HTR-8/SVneo (cell line): ENCODE measurements around the gene LHX2.

Source experiments
- DNase-seq: peaks from one replicate; pipeline ENCODE4 v3.0.0; 2011; ENCODE audit warnings: low spot score, mixed read lengths; ENCODE audit not compliant: insufficient read length
- FAIRE-seq: peaks from 2 replicates; lab custom pipeline; 2011; peaks lifted over from hg19 to GRCh38; lab: Jason Lieb, UNC

The LHX2 gene

GRCh38 chr9:124010665-124011321 lies 775 bp upstream of the LHX2 start:
- DNase-seq, result no peak
- FAIRE-seq, result no peak

- FAIRE-seq, result no peak
- DNase-seq, result no peak
These were observed 1.1 kb downstream of the LHX2 start for GRCh38 chr9:124012368-124013301.

- FAIRE-seq (no peak), DNase-seq (no peak)
These were observed 2.0 kb downstream of the LHX2 start for GRCh38 chr9:124013309-124014210.

- FAIRE-seq, result no peak
- no peak for DNase-seq
These were observed 2.8 kb downstream of the LHX2 start for GRCh38 chr9:124014211-124014955.

- DNase-seq, result no peak
These were observed 3.5 kb downstream of the LHX2 start for GRCh38 chr9:124014956-124015660.

GRCh38 chr9:124015661-124016131 lies 4.1 kb downstream of the LHX2 start:
- no peak for DNase-seq
- FAIRE-seq, result no peak

More at GRCh38 chr9:124014956-124015660, 3.5 kb downstream of the LHX2 start:
- FAIRE-seq, result no peak

GRCh38 chr9:124016175-124017050 lies 4.8 kb downstream of the LHX2 start:
- FAIRE-seq, result no peak
- DNase-seq, result no peak

GRCh38 chr9:124017051-124017928 lies 5.7 kb downstream of the LHX2 start:
- no peak for FAIRE-seq

GRCh38 chr9:124017929-124018729 lies 6.6 kb downstream of the LHX2 start:
- DNase-seq (no peak), FAIRE-seq (no peak)

More at GRCh38 chr9:124017051-124017928, 5.7 kb downstream of the LHX2 start:
- DNase-seq, result no peak

- FAIRE-seq (no peak), DNase-seq (no peak)
These were observed 7.4 kb downstream of the LHX2 start for GRCh38 chr9:124018730-124019697.

GRCh38 chr9:124019771-124020519 lies 8.4 kb downstream of the LHX2 start:
- no peak for FAIRE-seq
- no peak for DNase-seq

- FAIRE-seq (no peak), DNase-seq (no peak)
These were observed 9.2 kb downstream of the LHX2 start for GRCh38 chr9:124020520-124021384.

GRCh38 chr9:124021385-124021769 lies 9.8 kb downstream of the LHX2 start:
- FAIRE-seq, result no peak
- no peak for DNase-seq
